Lung microvascular endothelial cell (primary cell): ENCODE results near the gene C9orf152. TPM values are rescaled to one million over a fixed set of nuclear protein-coding genes. Genes with fewer than 3 reads are reported as not detected.

Source experiments
- total RNA-seq: library from RNA; depleted of rRNA; stranded (reverse); fragments of >200 nt; gene quantifications from 2 replicates; pipeline ENCODE4 v1.2.1, GENCODE V29; 2014

C9orf152 gene
- total RNA-seq, 1 donor from 2014 or later, result not detected

Other genes starting within 250 kb of the C9orf152 start
- 168 and 197 TPM in 2 replicates for gene TXN, start 48.3 kb upstream of the C9orf152 start, total RNA-seq
- gene TXNDC8, start 129.7 kb upstream of the C9orf152 start, total RNA-seq, result not detected in 2 replicates